Esophagus muscularis mucosa (tissue), 3 donors: ENCODE measurements around the gene CLEC4D.

Experiments used
- CTCF ChIP-seq, 3 experiments: fragments of 200-600 bp in 2 of 3; fragments of 450-650 bp in 1 of 3; sonication (generic) in 2 of 3; IDR thresholded peaks; one replicate each; pipeline ENCODE4 v1.5.1; 2017 to 2019; ENCODE audit warnings: antibody characterized with exemption in 3 of 3, mild to moderate bottlenecking in 2 of 3, moderate library complexity in 1 of 3
- POLR2AphosphoS5 ChIP-seq, 2 donors: sonication (generic); formaldehyde crosslinking; IDR thresholded peaks; one replicate each; pipeline ENCODE4 v1.6.1; 2017; ENCODE audit warnings: antibody characterized with exemption in 2 of 2

GRCh38 chr12:8499616-8500015 lies 13.7 kb upstream of the CLEC4D start:
- TF ChIP-seq POLR2AphosphoS5 (IDR thresholded peaks at IDR 0.05) (no peak), CTCF (IDR thresholded peaks at IDR 0.05) (no peak)
